ENCODE results near the gene ADGRV1.

The ADGRV1 gene

DNA sequence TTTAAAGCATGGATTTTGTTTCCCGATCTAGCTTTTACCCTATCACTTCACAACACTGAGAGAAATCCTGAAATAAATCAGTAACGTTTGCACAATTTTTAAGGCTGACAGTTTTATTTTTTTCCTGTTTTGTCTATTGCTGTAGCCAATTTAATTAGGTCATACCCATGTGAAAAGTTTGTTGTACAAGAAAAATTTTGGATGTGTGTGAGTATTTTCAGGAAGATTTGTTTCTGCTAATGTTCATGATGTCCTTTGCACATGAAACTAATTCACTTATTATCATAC, 586.7 kb downstream of the ADGRV1 start:
- no peak for DNase-seq

DNA sequence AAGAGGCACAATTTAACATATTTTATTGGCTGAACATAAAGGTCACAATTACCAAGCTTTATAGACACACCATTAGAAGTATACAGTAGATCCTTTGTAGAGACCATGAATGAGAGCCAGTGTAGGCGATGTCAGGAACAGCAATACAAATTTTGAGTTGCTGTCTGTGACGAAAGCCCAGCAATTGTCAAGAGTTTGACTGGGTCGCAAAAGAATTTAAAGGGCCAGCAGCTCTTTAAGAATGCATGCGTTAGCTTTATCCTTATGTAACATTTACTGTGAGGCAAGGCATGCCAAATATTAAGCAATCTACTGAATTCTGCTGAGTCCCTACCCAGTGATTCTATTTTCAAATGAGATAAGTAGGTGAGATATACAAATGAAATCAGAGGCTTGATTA, 587.6 kb downstream of the ADGRV1 start:
- no peak for DNase-seq

DNA sequence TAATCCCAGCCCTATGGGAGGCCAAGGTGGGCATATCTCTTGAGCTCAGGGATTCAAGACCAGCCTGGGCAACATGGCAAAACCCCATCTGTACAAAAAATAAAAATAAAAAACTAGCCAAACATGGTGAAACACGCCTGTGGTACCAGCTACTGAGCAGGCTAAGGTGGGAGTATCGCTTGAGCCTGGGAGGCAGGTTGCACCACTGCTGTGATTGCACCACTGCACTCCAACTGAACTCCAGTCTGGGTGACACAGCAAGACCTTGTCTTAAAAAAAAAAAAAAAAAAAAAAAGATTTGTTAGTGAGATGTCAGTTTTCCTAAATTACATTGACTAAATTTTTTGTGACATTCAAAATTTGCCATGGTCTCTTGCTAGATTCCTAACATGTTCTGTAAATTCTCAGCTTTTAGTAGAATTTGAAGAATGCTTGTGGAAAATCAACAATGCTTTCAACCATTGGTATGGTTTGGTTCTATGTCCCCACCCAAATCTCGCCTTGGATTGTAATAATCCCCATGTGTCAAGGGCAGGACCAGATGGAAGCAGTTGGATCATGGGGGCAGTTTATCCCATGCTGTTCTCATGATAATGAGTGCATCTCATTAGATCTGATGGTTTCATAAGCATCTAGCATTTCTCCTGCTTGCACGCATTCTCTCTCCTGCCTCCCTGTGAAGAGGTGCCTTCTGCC, 588.5 kb downstream of the ADGRV1 start:
- no peak for DNase-seq

DNA sequence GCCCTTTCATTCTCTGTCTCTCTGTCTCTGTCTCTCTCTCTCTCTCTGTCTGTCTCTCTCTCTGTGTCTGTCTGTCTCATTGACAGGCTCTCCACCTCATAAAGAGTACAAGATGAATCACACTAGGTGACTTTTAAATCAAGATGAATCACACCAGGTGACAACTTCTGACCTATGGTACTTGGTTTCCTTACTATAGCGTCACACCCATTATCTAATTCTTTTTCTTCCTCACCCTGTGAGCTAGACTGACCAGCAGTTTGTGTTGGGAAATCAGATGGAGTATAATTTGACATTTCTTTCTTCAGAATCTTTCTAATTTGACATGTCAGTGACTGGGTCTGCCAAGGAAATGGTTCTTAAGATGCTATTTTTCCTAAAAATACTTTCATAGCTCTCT, 591.6 kb downstream of the ADGRV1 start:
- DNase-seq = no peak

- no peak for DNase-seq
Measured at GRCh38 chr5:91150636-91151035, 592.0 kb downstream of the ADGRV1 start.

DNA sequence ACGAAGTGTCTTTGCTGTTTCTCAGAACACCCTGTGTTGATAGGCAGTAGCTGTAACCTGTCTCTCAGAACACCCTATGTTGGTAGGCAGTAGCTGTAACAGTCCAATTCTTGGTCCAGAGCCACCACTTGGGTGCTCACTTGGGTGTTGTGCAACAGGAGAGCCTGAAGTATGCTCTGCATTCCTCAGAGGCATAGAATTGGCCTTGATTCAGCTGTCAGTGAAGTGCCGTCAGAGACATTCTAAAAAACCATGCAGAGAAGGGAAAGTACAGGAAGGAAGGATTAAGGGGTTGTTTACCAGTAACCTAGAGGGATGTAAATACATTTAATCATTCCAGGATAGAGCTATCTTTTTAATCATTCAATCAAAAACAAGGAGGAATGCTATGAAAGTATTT, 593.4 kb downstream of the ADGRV1 start:
- no peak for DNase-seq

- no peak for DNase-seq
Measured at GRCh38 chr5:91154338-91154737, 595.7 kb downstream of the ADGRV1 start.

DNA sequence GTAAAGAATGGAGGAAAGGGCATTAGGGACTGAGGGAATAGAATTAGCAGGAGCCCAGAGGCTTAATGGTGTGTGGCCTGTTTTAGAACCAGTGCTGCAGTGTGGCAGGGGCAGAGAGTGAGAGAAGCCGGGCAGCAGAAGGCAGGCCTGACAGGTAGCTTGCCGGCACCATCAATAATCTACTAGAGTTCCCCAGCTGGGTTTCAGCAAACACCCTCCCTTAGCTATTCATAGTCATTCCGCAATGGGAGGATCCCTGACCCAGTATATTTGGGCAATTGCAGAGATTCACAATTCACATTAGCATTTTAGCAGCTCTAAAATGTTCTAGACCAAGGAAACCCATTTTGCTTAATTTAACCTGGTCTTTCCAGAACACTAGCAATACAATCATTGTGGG, 596.7 kb downstream of the ADGRV1 start:
- DNase-seq = no peak

GRCh38 chr5:91156242-91156641, 597.6 kb downstream of the ADGRV1 start:
- DNase-seq = no peak

GRCh38 chr5:91158011-91158410, 599.4 kb downstream of the ADGRV1 start:
- DNase-seq = no peak

- DNase-seq = no peak
Measured at GRCh38 chr5:91159647-91160046, 601.0 kb downstream of the ADGRV1 start.

DNA sequence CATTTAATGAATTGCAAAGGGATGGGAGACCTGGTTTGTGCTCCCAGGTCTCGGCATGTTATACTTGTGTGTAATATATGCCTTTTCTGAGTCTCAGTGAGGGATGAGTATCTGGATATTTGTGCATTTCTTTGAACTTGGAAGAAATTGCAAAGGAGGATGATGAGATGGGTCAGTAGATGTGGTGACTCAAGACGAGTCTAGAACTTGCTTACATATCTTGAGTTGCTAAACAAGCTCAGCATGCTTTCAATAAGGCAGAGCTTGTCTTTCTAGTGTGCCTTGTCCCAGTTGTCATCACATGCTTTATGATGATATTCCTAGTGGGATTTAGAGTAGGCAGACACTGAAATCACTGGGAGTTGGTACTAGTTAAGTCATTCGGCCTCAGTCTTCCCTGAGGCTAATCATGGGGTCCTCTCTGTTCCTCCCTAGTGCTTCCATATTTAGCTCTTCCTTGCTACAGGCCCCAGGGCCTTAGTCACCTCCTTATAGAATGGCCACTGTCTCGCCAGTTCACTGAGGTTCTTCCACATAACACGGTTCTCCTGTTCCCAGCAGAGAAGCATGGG, 602.2 kb downstream of the ADGRV1 start:
- DNase-seq = no peak

GRCh38 chr5:91162534-91163381, 604.2 kb downstream of the ADGRV1 start:
- peak; percentile 83 for DNase-seq

- no peak for DNase-seq
Measured at GRCh38 chr5:91164424-91164823, 605.8 kb downstream of the ADGRV1 start.

DNA sequence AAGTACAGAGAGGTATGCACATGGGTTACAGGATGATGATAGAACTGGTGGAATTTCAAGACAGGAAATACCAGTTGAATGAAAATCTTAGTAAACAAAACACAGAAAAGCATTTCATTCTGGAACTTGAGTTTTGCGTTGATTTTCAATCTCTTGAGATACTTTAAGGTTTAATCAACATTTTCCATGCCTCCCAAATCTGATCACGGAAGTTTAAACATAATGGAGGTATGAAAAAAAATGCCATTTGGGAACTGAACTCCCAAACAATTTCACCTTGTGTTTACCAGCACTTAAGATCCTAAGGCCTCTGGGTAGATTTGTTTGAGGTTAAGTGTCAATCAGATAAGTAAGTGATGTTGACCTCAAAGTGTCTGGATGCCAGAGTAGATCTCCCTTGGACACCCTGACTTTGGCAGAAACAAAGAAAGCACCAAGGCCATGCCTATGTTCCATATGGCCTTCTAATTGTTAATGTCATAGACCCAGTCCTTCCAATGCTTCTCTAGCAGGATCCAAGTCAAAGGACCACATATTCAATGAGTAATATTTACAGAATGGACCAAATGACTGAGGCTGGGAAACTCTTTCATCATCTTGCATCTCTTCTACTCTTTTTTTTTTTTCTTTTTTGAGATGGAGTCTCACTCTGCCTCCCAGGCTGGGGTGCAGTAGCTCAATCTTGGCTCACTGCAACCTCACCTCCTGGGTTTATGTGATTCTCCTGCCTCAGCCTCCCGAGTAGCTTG, 607.6 kb downstream of the ADGRV1 start:
- DNase-seq = no peak

DNA sequence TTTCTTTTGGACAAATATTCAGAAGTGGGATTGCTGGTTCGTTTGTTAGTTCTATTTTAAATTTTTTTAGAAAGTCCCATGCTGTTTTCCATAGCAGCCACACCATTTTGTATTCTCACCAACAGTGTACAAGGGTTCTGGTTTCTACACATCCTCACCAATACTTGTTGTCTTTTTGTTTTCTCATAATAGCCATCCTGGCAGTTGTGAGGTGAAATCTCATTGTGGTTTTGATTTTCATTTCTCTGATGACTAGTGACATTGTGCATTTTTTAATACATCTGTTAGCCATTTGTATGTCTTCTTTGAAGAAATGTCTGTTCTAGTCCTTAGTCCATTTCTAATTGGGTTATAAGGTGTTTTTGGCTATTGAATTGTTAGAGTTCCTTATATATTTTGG, 610.3 kb downstream of the ADGRV1 start:
- no peak for DNase-seq

DNA sequence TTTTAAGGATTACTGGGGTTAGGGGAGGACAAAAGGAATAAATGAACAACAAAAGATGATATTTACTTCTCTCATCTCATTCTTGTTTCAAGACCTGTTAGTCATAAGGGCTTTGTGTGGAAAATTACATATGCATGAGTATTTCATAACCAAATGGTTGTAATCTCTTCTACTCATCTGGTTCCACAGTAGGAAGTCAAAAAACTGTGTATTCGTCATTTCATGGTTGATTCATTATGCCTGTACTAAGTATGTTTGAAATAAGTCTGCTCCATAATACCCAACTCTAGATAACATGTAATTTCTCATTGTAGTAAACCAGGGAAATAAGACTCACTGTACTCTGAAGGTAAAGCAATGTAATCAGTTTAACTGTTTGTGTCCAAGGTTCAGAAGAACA, 611.7 kb downstream of the ADGRV1 start:
- no peak for DNase-seq

GRCh38 chr5:91171322-91171721, 612.7 kb downstream of the ADGRV1 start:
- DNase-seq = no peak

DNA sequence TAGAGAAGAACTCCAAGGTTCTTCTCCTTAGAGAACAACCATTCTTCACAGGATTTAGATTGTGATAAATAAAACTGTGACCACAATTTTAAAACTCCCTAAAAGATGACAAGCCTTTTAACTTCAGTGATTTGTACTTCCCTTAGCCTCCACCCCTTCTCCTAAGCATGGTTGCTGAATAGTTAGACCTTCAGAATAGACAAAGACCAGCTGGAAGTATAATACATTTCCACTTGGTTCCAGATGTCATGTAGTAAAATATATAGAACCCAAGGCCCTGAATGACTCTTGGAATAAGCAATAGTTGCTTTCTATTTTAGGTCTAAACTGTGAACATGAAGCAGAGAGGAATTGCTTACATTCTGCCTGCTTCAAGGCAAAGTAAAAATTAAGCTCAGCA, 615.8 kb downstream of the ADGRV1 start:
- DNase-seq = no peak

DNA sequence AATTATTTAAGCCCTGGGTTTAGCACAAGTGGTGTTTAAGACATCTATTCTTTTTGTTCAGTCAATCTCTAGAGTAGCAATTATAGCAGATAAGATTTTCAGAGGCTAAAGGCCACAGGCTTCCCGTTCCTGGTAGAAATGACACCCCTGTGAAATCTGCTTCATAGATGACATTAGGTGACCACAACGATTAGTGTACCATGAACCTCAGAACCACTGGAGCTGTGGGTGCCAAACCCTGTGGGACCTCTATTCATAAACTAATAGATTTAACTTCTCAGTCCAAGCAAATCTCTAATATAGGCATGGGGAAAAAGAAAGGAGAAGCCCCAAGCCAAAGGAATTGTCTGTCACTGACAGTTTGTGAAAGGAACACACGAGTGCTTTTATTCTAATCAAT, 617.1 kb downstream of the ADGRV1 start:
- DNase-seq = no peak

GRCh38 chr5:91176288-91177016, 617.9 kb downstream of the ADGRV1 start:
- no peak for DNase-seq

- DNase-seq = no peak
Measured at GRCh38 chr5:91177085-91177484, 618.5 kb downstream of the ADGRV1 start.

DNA sequence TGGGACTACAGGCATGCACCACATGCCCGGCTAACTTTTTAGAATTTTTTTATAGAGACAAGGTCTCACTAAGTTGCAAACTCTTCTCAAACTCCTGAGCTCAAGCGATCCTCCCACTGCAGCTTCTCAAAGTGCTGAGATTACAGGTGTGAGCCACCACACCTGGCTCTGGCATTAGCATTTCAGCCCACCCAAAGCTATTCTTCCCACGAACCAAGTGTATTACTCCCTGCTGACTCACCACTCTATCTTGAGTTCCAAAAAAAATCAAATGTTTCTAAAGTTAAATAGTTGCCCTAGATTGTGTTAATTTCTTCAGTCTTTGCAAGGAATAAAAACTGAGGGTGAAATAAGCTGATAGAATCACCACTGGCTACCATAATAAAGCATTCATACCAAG, 619.0 kb downstream of the ADGRV1 start:
- no peak for DNase-seq

Data from activated effector memory CD4-positive, alpha-beta T cell treated with anti-CD3 and anti-CD28 coated beads, Interleukin-2, amount 50 U/mL, for 16 hours (primary cell).